ENCODE measurements around the gene MTUS2.
A peak's percentile ranks its signal among the peaks of the same experiment; 100 is the strongest.
"Not testable (repeated sequence)": the region's sequence is repeated elsewhere in the genome, so short reads cannot be mapped to it uniquely, and the experiment has no call there.

Gene MTUS2

GRCh38 chr13:29345860-29346582 is 525.9 kb downstream of the MTUS2 start:
- not testable (repeated sequence) for DNase-seq

DNA sequence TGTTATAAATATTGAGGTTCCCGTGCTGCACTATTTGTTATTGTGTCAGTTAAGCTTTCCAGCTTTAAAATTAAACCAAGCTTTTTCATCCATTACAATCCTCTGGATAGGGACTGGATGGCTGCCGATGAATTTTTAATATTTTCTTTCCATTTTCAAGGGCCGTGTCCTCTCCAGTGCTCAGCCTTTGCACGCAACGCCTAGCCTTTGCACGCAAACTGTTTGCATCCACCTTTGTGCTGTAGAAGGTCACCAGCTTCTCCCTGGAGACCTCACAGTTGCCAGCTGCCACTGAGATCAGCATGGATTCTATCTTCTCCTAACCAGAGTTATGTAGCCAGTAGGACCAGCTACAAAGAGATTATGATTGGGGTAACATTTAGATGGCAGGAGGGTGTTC is 534.9 kb downstream of the MTUS2 start:
- DNase-seq, result no peak

GRCh38 chr13:29359181-29359580 is 539.0 kb downstream of the MTUS2 start:
- DNase-seq, result no peak

DNA sequence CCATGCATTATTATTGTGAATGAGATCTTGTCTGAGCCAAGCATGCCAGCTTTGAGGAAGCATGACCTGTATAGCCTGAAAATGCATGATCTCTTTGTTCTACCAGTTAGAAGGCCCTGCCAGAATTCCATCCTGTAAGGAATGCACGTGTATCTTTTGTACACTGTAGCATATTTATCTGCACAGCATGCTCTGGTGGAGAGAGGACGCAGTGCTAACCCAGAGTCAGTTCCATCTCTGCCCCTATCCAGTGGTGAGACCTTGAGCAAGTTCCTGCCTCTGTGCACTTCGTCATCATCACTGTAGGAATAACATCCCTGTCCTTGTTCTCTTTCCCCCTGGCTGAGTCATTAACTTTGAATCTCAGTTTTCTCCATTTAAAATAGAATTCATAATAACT is 541.6 kb downstream of the MTUS2 start:
- DNase-seq, result no peak

DNA sequence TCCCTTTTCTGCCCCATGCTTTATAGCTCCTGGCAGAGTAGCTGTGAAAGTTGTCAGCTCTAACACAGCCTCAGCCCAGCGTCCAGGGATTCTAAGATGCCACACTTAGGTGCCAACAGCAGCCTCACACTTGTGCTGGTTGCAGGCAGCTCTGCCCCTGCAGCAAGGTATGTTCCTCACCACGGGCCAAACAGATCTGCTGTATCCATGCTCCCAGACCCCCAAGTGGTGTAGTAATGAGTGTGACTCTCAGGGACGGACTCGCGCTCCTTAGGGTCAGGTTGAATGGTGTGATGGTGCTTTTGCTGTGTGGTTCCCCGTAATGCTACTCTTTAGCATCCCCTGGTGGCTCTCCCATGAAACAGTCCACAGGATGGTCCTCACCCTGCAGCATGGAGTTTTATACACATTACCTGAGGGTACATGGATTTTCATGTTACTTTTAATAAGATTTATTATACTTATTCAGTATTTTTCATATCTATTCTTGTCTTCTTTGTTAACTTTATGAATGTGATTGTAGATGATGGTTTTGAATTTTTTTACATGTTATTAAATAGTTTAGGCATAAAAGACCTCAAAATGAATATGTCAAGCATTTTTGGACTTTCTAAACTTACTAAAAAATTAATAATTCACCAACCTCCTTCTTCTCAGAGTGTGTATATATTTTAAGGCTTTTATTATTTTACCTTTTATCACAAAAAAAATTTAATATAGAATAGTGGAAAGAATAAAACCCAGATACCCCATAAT is 542.9 kb downstream of the MTUS2 start:
- peak; percentile 10 for DNase-seq

DNA sequence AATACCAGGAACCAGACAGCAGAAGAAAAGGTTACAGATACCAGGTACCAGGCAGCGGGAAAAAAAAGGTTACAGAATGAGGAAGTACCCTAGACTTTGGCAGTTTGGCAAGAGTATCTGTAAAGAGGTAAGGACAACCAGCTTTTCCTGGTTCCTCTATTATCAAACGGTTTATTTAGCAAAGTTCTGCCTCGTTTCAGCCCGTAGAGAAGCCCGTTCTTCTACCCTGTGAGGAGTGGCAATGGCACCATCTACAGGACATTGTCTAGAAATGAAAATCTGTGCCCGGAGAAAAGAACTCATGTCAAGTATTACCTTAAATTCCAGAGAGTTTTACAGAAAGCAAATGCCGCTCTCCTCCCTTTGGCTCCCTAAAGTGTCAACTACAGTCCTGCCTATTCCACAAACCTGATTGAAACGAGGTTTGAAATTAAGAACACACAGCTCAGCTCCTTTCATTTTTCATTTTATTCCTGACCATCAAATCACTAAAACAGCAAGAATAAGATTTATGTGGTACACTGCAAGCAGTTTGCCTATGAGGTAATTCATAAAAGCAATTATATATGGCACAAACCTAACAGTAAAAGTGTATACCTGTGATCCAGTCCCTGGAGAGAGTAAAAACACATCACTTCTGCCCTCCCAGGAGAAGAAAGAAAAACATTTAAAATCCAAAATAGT is 549.1 kb downstream of the MTUS2 start:
- no peak for DNase-seq

DNA sequence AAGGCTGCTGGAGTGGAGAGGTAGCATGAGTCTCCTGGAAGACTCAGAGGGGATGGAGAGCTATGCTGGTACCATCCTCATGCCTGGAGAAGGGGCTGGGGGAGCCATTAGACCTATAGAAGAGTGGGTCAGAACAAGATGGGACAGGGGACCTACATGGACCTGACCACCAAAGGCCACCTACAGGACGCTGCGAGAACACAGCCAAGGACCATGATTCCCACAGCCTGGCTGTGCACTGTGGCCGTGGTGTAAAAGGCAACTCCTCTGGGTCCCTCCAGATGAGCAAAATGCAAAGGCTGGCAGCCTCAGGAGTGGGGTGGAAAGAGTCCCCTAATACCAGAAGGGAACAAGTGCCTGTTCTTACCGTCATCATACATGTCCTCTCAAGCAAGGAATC is 559.1 kb downstream of the MTUS2 start:
- DNase-seq, result no peak

- DNase-seq, result no peak
These were observed 559.7 kb downstream of the MTUS2 start for GRCh38 chr13:29379865-29380264.

GRCh38 chr13:29382021-29382420 is 561.9 kb downstream of the MTUS2 start:
- no peak for DNase-seq

DNA sequence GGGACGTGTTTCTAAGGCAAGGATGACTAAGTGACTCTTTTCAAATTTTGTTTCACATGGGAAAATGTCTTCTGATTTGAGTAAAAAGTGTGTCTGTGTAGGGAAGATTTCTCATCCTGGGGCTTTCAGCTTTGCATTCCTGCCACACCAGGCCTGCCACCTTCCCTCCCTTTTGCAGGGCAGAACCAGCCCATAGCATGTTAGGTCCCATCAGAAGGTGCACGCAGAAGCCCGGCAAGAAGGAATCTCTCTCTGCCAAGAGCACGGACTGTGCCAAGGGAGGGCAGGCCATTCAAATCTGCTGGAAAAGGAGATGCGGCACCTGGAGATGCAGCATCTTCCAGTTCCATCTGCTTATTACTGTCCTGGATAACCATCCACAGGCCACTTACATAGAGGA is 563.3 kb downstream of the MTUS2 start:
- DNase-seq, result no peak

GRCh38 chr13:29384466-29384865 is 564.3 kb downstream of the MTUS2 start:
- no peak for DNase-seq

- DNase-seq, result no peak
These were observed 564.7 kb downstream of the MTUS2 start for GRCh38 chr13:29384871-29385270.

GRCh38 chr13:29386246-29386645 is 566.1 kb downstream of the MTUS2 start:
- DNase-seq, result no peak

DNA sequence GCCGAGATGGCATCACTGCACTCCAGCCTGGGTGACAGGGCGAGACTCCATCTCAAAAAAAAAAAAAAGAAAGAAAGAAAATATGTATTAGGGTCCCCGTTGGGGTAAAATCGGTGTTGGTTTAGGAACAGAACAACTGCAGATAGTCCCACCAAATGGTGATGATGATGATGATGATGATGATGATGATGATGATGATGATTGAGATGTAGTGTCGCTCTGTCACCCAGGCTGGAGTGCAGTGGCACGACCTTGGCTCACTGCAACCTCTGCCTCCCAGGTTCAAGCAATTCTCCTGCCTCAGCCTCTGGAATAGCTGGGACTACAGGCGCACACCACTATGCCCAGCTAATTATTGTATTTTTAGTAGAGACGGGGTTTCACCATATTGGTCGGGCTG is 570.5 kb downstream of the MTUS2 start:
- not testable (repeated sequence) for DNase-seq

DNA sequence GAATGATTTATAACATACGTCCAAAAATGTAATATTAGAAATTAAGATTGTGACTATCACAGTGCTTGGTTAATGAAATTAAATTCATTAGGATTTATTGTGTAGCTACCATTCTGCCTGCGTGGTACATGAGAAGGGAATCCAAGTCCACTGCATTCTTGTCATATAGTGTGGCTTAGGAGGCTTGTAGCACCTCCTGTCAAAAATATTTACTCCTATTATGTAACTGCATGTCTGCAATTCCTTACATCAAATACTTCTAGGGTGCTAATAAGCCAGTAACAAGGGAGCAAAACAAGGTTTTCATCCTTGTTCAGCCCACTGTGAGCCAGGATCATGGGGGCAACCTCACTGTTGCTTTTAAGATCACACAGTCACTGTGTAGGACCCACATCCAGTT is 576.3 kb downstream of the MTUS2 start:
- no peak for DNase-seq

- DNase-seq, result no peak
These were observed 577.1 kb downstream of the MTUS2 start for GRCh38 chr13:29397265-29397664.

GRCh38 chr13:29402166-29402636 is 582.1 kb downstream of the MTUS2 start:
- no peak for DNase-seq

DNA sequence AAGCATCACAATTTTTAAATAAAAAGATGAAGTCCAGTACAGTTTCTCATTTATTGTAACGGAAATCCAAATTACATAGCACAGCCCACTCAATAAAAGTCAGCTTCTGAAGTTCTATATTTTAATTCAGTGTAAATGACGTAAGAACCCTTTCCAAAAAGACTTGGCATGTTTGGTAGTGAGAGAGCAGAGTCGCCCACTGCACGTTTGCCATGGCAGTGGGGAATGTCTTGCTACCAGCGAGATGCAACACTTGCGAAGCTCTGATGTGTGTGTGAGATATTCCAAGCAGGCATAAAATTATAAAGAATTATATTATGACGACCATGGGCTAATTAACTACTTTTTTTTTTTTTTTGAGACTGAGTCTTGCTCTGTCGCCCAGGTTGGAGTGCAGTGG is 585.3 kb downstream of the MTUS2 start:
- no peak for DNase-seq

DNA sequence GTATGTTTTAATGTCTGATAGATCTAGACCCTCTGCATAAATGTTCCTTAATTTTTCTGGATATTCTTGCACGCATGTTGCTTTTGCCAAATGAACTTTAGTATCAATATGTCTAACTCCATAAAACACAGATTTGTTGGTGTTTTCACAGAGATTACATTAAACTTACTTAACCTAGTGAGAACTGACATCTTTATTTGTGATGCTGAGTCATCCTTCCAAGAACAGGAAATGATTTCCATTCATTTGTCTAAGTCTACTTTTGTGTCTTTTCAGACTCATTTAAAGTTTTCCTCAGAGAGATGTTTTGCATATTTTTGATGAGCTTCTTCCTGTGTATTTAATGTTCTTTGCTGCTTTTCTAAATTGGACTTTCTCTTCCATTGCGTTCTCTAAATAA is 591.3 kb downstream of the MTUS2 start:
- no peak for DNase-seq

- no peak for DNase-seq
These were observed 597.9 kb downstream of the MTUS2 start for GRCh38 chr13:29418026-29418425.

DNA sequence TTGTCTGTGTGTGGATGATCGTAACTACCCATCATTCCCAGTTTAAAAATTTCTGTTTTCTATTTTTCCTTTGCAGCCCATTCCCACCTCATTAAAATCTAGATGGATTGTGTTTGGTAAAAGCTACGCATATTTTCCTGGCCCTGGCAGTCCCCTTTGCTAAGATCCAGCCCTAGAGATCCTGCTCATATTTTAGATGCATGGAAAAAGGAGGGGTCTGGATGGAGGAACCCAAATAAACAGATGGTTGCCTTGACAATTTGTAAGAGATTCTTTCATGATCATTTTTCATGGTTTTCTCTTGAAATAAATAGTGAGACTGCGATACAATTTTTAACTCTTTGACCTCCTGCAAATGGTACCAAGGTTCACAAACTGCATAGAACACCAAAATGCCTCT is 601.0 kb downstream of the MTUS2 start:
- no peak for DNase-seq

- DNase-seq, result no peak
These were observed 601.9 kb downstream of the MTUS2 start for GRCh38 chr13:29422015-29422414.

DNA sequence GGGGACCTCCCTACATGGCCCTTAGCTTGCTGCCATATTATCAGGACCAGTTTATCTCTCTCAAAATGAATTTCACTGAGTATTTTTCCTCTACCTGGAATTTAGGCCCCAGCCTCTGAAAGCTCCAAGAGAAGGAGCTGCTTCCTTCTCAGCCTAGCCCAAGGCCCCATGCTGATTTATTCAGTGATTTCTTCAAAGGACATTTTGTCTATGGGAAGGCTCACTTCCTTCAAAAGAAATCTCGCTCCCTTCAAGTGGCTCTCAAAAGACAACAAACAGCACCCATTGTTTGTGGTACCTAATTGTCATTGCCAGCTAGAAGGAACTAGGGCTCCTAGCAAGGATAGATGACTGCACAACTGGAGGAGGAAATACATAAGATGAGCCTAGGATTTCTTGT is 602.9 kb downstream of the MTUS2 start:
- no peak for DNase-seq

DNA sequence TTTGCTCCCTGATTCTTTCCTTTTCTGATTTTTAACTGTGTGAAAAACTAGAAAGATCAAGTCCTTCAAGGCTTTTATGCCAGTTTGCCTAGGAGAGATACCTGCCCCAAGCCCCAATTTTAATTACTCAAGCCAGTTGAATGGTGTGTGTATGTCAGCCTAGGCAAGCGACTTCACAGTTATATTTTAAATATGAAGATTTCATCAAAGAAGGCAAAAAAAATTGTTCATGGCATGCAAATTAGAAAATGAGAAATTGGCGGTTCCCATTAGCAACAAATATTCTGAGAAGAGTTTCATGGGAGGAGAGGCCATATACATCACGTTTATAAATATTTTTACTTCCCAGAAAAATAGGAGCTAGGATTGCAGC is 607.8 kb downstream of the MTUS2 start:
- no peak for DNase-seq

Measured in inflammatory macrophage treated with lipopolysaccharide for 4 hours (primary cell).